ENCODE results near the gene MPP7.

- TF ChIP-seq CTCF (IDR thresholded peaks at IDR 0.05; ENCODE audit: extremely low read depth in 1 of 2, insufficient read depth in 1 of 2, low read depth in 1 of 2, low read length in 2 of 2): no peak
- TF ChIP-seq POLR2A (IDR thresholded peaks at IDR 0.05; ENCODE audit: low read depth, low read length): no peak
- no peak for TF ChIP-seq POLR2AphosphoS5 (IDR thresholded peaks at IDR 0.05; ENCODE audit: insufficient read depth, low read depth, low read length)
- no peak for TF ChIP-seq MAX (IDR thresholded peaks at IDR 0.05; ENCODE audit: insufficient read depth, insufficient read length)
- TF ChIP-seq EZH2 (IDR thresholded peaks at IDR 0.05; ENCODE audit: borderline replicate concordance, low read depth, low read length, severe bottlenecking): no peak
- no peak for TF ChIP-seq MYC (IDR thresholded peaks at IDR 0.05; ENCODE audit: low read depth, low read length)
Measured at GRCh38 chr10:28296023-28296422, 6.8 kb downstream of the MPP7 start.

Measured in endothelial cell of umbilical vein (primary cell).